Measurements from ENCODE around the gene PDYN. TPM values are rescaled to one million over a fixed set of nuclear protein-coding genes. Genes with fewer than 3 reads are reported as not detected.

Gene PDYN
- total and polyA plus RNA-seq, 7 donors: not detected

GRCh38 chr20:1992359-1993110 is 1.3 kb downstream of the PDYN start:
- no peaks in the 10 kb centered on the region for H3K9me3 ChIP-seq
- no peak overlapping the region for H3K4me3 ChIP-seq
- H3K27me3 ChIP-seq (ENCODE audit: insufficient read depth in 3 of 3, low read length in 2 of 3): peaks cover 5 to 60% (median 18%) of the 10 kb centered on the region in 3 donors
- DNase-seq (no peak), ATAC-seq (no peak)
- 20 to 27% (median 24%) methylated on average over 8 of the region's 8 CpGs for WGBS, 3 donors
- no peak overlapping the region for H3K27ac ChIP-seq
- TF ChIP-seq CTCF (IDR thresholded peaks at IDR 0.05): no peak
- intact Hi-C loops (cut with DNase I): no loop called here
- H3K36me3 ChIP-seq (ENCODE audit: insufficient read depth in 1 of 2, low read depth in 1 of 2): no peaks in the 10 kb centered on the region
- no peaks in the 10 kb centered on the region for H3K4me1 ChIP-seq

- intact Hi-C loops (cut with DNase I): no loop called here
- Histone ChIP-seq H3K27ac (no peak overlapping the region), H3K4me1 (no peaks in the 10 kb centered on the region), H3K27me3 (ENCODE audit: insufficient read depth in 3 of 3, low read length in 2 of 3) (peaks cover 3 to 31% (median 15%) of the 10 kb centered on the region in 3 donors), H3K36me3 (ENCODE audit: insufficient read depth in 1 of 2, low read depth in 1 of 2) (no peaks in the 10 kb centered on the region), H3K9me3 (no peaks in the 10 kb centered on the region), H3K4me3 (no peak overlapping the region)
- no peak for DNase-seq
- TF ChIP-seq CTCF (IDR thresholded peaks at IDR 0.05): no peak
- WGBS, 3 donors: 21 to 35% (median 23%) methylated on average over 3 of the region's 3 CpGs
- no peak for ATAC-seq
Observed at GRCh38 chr20:1987826-1988225, 6.0 kb downstream of the PDYN start.

- intact Hi-C loops (cut with DNase I): no loop called here
- WGBS, 3 donors: 43 to 46% (median 44%) methylated on average over 4 of the region's 4 CpGs
- peaks cover 0 to 20% (median 6%) of the 10 kb centered on the region in 3 donors for H3K27me3 ChIP-seq (ENCODE audit: insufficient read depth in 3 of 3, low read length in 2 of 3)
Observed at GRCh38 chr20:1983301-1983700, 10.6 kb downstream of the PDYN start.

GRCh38 chr20:1982686-1983085 is 11.2 kb downstream of the PDYN start:
- no peaks in the 10 kb centered on the region for H3K9me3 ChIP-seq
- no peak for ATAC-seq
- peaks cover 0 to 20% (median 5%) of the 10 kb centered on the region in 3 donors for H3K27me3 ChIP-seq (ENCODE audit: insufficient read depth in 3 of 3, low read length in 2 of 3)
- no peak for TF ChIP-seq CTCF (IDR thresholded peaks at IDR 0.05)
- H3K27ac ChIP-seq: no peak overlapping the region
- 73 to 82% (median 82%) methylated on average over 5 of the region's 5 CpGs for WGBS, 3 donors
- H3K4me3 ChIP-seq: no peak overlapping the region
- no peaks in the 10 kb centered on the region for H3K36me3 ChIP-seq (ENCODE audit: insufficient read depth in 1 of 2, low read depth in 1 of 2)
- H3K4me1 ChIP-seq: no peaks in the 10 kb centered on the region
- DNase-seq: no peak
- intact Hi-C loops (cut with DNase I): no loop called here

More at GRCh38 chr20:1983301-1983700, 10.6 kb downstream of the PDYN start:
- Histone ChIP-seq H3K4me1 (no peaks in the 10 kb centered on the region), H3K36me3 (ENCODE audit: insufficient read depth in 1 of 2, low read depth in 1 of 2) (no peaks in the 10 kb centered on the region), H3K27ac (no peak overlapping the region), H3K4me3 (no peak overlapping the region), H3K9me3 (no peaks in the 10 kb centered on the region)
- no peak for TF ChIP-seq CTCF (IDR thresholded peaks at IDR 0.05)
- DNase-seq: no peak
- ATAC-seq: no peak
